ENCODE measurements around the gene ASB13.

ASB13 gene

GRCh38 chr10:5669604-5670003, 3.2 kb upstream of the ASB13 start:
- DNase-seq: no peak

- DNase-seq: no peak
Observed at GRCh38 chr10:5668429-5668828, 2.0 kb upstream of the ASB13 start.

- no peak for DNase-seq
Observed at GRCh38 chr10:5666841-5667630, 641 bp upstream of the ASB13 start.

GRCh38 chr10:5665373-5666007, 905 bp downstream of the ASB13 start:
- DNase-seq: no peak

GRCh38 chr10:5663692-5664427, 2.5 kb downstream of the ASB13 start:
- DNase-seq: no peak

GRCh38 chr10:5662708-5663579, 3.5 kb downstream of the ASB13 start:
- DNase-seq: no peak

GRCh38 chr10:5661043-5661442, 5.4 kb downstream of the ASB13 start:
- no peak for DNase-seq

- peak in 1 of 2 experiments; percentile 19 for DNase-seq
Observed at GRCh38 chr10:5659702-5660528, 6.5 kb downstream of the ASB13 start.

GRCh38 chr10:5658871-5659618, 7.3 kb downstream of the ASB13 start:
- DNase-seq: no peak

- DNase-seq: no peak
Observed at GRCh38 chr10:5656737-5657579, 9.4 kb downstream of the ASB13 start.

- no peak for DNase-seq
Observed at GRCh38 chr10:5655121-5655520, 11.3 kb downstream of the ASB13 start.

- no peak for DNase-seq
Observed at GRCh38 chr10:5654218-5654755, 12.1 kb downstream of the ASB13 start.

GRCh38 chr10:5652746-5653145, 13.6 kb downstream of the ASB13 start:
- no peak for DNase-seq

- no peak for DNase-seq
Observed at GRCh38 chr10:5651388-5651764, 15.0 kb downstream of the ASB13 start.

GRCh38 chr10:5650664-5651387, 15.6 kb downstream of the ASB13 start:
- no peak for DNase-seq

GRCh38 chr10:5649746-5650145, 16.6 kb downstream of the ASB13 start:
- DNase-seq: no peak

GRCh38 chr10:5648494-5649457, 17.6 kb downstream of the ASB13 start:
- no peak for DNase-seq
